Sciatic nerve (tissue), 2 donors: ENCODE results near the gene PIERCE2. TPM values are rescaled to one million over a fixed set of nuclear protein-coding genes. Genes with fewer than 3 reads are reported as not detected.
"Not testable (repeated sequence)": the region's sequence is repeated elsewhere in the genome, so short reads cannot be mapped to it uniquely, and the experiment has no call there.

ENCODE experiments used
- ATAC-seq: fragments of 200-7000 bp; cut with Tn5 transposase; one replicate; pipeline ENCODE4 v1.9.1; 2020; ENCODE audit warnings: mild to moderate bottlenecking, moderate library complexity
- DNase-seq: peaks from one replicate; pipeline ENCODE4 v3.0.0-alpha.2; 2020; ENCODE audit warnings: low spot score
- intact Hi-C: fragments of 100-400 bp; cut with DNase I; formaldehyde crosslinking; loops from one replicate; pipeline ENCODE4 v1.14.2; 2022
- microRNA-seq: library from miRNA; unstranded; fragments of <30 nt; microRNA quantifications from one replicate; pipeline ENCODE4 v1.2.0, GENCODE V29; 2020
- total RNA-seq: library from RNA; stranded (reverse); fragmentation: NEBNext Ultra II Directional; extraction: Animal tissue kit (Norgen Biotek cat#: 25700); gene quantifications from one replicate; pipeline ENCODE4 v1.2.1, GENCODE V29; 2021
- donor health status: DM: no; HTN: no; CAD: no.
- donor health status: DM: no; HTN: no; CAD: no.

The PIERCE2 gene
- total RNA-seq, 1 donor from 2014 or later = 0.85 TPM

GRCh38 chr15:55417678-55418077 is 9.4 kb downstream of the PIERCE2 start:
- ATAC-seq, DNase-seq: not testable (repeated sequence)
- intact Hi-C loops = loop anchor here (5.0 kb wide), 1 partner anchor 1040 kb away; no protein-coding TSS in a partner anchor

GRCh38 chr15:55420171-55420866 is 12.0 kb downstream of the PIERCE2 start:
- DNase-seq (no peak), ATAC-seq (no peak)
- intact Hi-C loops = loop anchor here (10.0 kb wide), 1 partner anchor 196 kb away; no protein-coding TSS in a partner anchor

GRCh38 chr15:55422089-55422488 is 13.8 kb downstream of the PIERCE2 start:
- intact Hi-C loops = loop anchor here (10.0 kb wide), 1 partner anchor 197 kb away; no protein-coding TSS in a partner anchor
- no peak for ATAC-seq
- no peak for DNase-seq

GRCh38 chr15:55434989-55435825 is 26.9 kb downstream of the PIERCE2 start:
- intact Hi-C loops = no loop called here
- DNase-seq (no peak), ATAC-seq (peak; percentile 67)

- intact Hi-C loops, ATAC-seq, DNase-seq: not testable (repeated sequence)
Measured at GRCh38 chr15:55443141-55443540, 34.8 kb downstream of the PIERCE2 start.

GRCh38 chr15:55445936-55446335 is 37.6 kb downstream of the PIERCE2 start:
- ATAC-seq, intact Hi-C loops, DNase-seq: not testable (repeated sequence)

GRCh38 chr15:55446379-55447029 is 38.2 kb downstream of the PIERCE2 start:
- ATAC-seq, DNase-seq, intact Hi-C loops: not testable (repeated sequence)

- intact Hi-C loops, DNase-seq, ATAC-seq: not testable (repeated sequence)
Measured at GRCh38 chr15:55447030-55447394, 38.7 kb downstream of the PIERCE2 start.

GRCh38 chr15:55457401-55458022 is 49.2 kb downstream of the PIERCE2 start:
- ATAC-seq (no peak), DNase-seq (no peak)
- intact Hi-C loops = no loop called here

GRCh38 chr15:55461447-55461846 is 53.2 kb downstream of the PIERCE2 start:
- ATAC-seq = no peak
- intact Hi-C loops = no loop called here
- no peak for DNase-seq

- intact Hi-C loops = no loop called here
- DNase-seq (no peak), ATAC-seq (no peak)
Measured at GRCh38 chr15:55468321-55468720, 60.0 kb downstream of the PIERCE2 start.

Small RNA genes within 50 kb of the gene (microRNA-seq; reads per million reads assigned to microRNA genes)
- 64.4 reads per million, percentile 52 among the genes with 10 or more reads in this experiment for gene MIR628

Other genes with a start within 250 kb of the PIERCE2 start
- 64.0 TPM for gene RSL24D1, start 211.6 kb upstream of the PIERCE2 start, total RNA-seq
- gene RAB27A, start 118.7 kb upstream of the PIERCE2 start, total RNA-seq = 27.6 TPM
- gene PIGBOS1, start 89.4 kb upstream of the PIERCE2 start, total RNA-seq = 11.8 TPM
- 8.5 TPM for gene PIGB, start 89.3 kb upstream of the PIERCE2 start, total RNA-seq
- gene CCPG1, start 136 bp upstream of the PIERCE2 start, total RNA-seq = 90.6 TPM
- 3.9 TPM for gene DNAAF4, start 99.7 kb downstream of the PIERCE2 start, total RNA-seq
- 15.1 TPM for gene PYGO1, start 179.8 kb downstream of the PIERCE2 start, total RNA-seq